DMS 273 (cell line): ENCODE measurements around the gene FGF14.

Source experiments
- DNase-seq: peaks from one replicate; lab custom pipeline; 2025; ENCODE audit not compliant: unreplicated experiment; lab: John Stamatoyannopoulos, UW

Gene FGF14

DNA sequence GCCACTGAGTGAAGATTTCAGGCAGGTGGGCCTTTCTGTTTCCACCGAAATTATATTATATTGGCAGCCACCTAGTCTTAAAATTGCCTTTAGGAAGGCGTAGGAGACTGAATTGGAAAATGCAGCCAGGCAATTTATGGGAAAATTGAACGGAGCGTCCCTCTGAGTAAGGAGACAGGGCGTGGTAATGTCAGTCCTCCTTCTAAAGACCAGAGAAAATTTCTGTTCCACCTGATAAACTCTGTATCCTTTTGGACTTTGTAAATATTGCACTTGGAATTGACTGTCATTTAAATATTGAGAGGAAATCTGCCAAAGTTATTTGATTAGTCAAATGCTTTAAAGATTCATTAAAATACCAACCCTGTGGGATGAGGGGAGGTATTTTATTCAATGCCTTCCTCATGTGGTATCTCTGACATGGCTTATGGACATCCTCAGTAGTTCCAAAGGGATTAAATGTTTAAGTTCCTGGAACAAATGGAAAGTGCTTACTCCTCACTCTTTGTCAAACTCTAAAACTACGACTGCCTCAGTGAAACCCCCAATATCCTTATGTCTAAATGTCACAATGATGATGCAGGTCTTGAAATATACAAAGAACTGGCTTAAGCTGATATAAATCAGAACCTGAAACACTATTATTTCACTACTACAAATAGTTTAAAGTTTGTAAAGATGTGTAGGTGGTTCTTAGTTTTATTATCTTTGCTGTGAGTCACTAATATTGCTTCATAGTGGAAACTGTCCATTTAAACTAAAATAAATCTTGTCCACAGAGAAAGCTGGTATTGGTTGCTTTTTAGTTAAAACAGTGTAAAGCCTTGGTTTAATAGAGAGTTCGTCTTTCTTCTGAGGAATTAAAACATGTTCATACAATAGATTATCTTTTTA is 203.2 kb downstream of the FGF14 start:
- no peak for DNase-seq

DNA sequence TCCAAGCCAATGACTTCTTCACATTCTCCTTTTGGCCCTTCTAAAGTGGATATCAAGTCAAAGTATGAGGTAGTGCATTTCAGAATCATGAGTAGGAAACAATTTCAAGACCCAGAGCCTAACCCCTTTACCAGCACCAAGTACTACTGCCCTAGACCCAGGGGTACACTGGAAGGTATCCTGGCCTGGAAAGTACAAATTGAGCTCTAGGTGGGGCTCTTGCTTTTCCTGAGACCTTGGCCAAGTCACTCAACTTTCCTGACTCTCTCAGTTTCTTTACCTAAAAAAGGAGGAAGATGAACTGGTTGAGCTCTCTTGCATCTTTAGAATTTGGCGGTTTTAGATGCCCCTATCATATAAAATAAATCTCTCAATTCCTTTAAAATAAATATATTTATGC is 204.7 kb downstream of the FGF14 start:
- peak; percentile 21 for DNase-seq

DNA sequence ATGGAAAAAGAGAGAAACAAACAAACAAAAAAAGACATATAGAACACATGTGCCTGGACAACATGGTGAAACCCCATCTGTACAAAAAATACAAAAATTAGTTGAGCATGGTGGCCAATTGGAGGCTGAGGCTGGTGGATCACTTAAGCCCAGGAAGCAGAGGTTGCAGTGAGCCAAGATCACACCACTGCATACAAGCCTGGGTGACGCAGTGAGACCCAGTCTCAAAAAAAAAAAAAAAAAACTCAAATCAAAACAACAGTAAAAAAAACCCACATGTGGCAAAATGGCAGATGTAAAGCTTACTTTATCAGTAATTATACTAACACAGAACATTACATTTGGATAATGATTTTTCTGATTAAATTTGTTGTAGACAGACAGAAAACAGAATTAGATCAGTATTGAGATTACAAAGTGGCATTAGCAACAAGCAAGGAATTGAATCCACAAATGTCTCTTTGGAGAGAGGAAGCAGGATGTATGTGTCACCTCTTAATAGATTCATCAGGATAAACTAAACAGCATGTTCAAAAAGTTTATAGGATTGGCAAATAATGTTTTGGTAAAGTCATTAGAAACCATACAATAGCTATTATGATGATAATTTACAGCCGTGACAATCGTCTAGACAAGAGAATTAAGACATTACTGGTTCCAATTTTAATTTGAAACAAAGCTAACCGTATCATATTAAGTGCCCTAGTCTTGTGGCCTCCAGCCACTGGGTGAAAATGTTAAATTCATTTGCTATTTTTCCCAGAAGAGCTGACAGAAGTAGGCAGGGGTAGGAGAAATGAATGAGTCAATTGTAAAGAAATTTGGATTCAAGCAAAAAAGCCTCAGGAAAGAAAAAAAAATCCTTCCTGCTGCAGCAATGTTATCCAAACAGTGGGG is 206.0 kb downstream of the FGF14 start:
- no peak for DNase-seq

DNA sequence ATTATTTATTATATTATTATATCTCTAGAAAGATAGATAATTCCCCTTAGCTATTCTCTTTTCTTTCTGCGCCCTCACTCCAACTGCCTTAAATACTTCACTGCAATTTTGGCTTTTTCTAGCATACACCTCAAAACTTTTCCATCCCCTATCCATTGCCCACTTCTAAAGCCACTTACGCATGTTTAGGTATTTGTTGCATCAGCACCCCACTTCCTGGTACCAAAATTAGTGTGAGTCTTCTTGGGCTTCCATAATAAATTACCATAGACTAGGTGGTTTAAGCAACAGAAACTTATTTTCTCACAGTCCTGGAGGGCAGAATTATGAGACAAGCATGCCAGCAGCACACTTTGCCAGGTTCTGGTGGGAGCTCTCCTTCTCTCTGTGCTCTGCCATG is 209.0 kb downstream of the FGF14 start:
- no peak for DNase-seq

DNA sequence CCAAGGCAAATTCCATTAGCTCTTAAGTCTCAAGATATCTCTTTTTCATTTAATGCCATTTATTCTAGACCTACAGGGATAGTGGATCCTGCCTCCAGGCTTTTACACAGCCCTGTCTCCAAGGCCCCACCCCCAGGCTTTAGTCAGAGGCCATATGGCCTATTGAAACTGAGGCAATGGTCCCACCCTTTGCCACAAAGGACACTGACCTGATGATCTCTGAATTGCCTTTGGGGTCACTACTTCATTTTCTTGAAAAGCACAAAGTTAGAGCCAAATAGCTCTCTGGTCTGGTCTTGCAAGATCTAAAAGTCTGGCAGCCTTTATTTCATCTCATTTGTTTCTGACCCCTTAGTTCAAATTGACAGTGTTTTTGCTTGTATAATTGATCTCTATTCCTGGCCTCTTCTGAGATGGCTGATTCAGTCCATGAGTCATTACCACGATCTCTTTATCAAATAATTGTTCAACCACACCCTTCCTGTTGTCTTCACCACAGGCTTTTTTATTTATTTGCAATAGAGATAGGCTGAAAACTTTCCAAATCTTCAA is 209.8 kb downstream of the FGF14 start:
- DNase-seq = no peak

DNA sequence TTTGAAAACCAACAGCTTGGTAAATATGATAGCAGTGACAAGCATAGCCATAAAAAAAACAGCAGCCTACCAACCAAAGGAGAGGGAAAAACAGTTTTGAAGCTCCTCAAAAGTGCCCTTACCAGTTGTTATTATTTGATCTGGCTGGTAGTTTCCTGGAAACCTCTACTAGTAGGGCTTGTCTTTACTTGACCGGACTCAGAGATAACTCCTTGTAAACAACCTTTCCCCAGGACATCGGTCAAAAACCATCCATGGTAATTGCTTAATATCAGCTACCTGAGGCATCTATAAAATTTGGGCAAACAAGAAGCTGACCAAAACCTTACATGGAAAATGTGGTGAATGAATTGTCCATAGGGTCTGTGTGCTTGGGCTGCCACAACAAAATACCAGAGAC is 210.9 kb downstream of the FGF14 start:
- DNase-seq = no peak

DNA sequence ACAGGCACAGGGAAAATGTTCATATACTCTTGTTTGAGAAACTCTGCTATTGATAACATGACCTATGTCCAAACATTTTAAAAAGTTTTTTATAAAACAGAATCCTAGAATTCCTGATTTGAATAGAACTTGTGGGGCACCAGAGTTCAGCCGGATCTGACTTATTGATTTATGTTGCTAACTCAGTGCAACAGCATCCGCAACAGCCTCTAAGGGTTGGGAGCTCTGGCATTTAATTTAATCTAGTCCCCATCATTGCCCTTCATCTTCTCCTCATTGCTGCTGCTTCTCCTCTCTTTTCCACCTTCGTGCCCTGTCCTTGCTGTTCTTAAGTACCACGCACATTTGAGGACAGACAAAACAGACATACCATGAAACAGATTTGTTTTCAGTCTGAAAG is 214.5 kb downstream of the FGF14 start:
- no peak for DNase-seq

DNA sequence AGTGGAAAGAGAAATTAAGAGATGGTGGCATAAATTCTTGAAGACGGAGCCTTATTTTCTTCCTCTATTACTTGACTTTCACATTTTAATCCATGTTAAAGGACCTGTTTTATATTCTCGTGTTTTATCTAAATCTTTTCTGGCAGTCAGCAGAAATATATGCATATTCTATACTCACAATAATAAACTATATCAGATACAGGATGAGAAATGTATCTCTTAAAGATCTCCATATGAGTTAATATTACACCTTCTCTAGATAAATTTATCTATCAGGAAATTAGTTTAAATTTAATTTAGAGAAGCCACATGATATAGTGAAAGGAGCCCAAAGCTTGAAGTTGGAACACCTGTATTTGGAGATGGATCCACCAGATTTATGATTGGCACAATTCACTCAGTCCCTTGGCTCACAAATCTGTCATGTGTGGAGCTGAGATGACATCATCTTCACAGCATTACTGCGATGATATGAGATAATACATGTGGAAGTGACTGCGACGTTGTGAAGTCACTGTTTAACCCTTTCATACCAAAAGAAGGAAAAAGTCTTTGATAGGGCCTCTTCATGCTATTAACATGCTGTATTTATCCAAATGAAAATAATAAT is 216.4 kb downstream of the FGF14 start:
- DNase-seq = no peak

DNA sequence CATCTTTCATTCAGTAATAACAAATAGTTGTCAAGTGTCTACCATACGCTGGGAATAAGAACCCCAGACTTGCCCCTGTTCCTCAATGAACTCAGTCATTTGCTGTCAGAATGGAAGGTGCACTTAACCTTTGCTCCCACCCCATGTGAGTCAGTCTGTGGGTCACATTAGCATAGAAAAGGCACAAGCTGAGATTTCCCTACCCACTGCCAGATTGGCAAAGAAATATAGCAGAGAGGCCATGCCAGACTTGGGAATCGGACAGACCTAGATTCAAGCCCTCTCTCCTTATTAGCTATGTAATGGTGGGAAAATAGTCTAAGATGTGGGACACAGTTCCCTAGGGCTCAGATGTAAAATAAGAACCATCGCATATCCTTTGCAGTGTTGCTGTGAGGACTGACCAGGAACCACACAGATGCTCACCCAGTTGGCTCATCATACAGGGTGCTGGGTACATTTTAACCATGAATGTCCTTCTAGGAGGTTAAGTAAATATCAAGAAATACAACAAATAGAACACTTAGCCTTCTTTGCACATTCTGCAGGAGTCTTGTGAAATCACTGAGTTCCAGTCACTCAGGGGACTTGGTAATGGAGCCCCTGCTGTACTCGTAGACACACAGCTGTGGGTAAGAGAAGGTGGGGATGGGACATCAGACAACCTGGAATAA is 218.2 kb downstream of the FGF14 start:
- DNase-seq = no peak

DNA sequence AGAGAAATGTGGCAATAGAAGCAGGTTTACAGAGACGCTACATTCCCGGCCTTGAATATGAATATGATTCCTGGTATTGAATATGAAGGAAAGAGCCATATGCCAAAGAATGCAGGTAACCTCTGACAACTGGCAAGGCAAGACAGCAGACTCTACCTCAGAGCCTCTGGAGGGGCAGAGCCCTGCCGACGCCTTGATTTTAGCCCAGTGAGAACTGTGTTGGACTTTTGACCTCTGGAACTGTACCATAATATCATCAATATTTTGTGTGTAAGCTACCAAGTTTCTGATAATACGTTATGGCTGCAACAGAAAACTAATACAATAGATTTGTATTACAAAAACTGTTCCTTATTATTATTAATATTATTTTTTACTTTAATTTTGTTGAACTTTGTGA is 219.7 kb downstream of the FGF14 start:
- no peak for DNase-seq

DNA sequence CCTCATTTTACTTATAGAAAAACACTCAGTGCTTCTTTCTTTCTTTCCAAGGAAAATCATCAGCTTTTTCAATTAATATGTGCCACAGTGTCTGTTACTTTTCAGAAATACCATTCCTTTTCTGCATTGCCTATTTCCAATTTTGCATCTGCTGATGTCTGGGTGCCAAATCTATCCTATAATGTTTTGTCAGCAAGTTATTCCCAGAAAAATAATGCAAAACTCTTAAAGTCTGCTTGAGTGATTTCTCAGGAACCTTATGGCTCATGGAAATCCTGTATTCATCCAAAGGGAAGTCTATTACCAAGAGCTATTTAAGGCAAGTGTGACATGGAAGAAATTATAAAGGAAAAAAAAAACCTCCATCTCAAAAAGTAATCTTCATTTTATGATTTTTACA is 224.4 kb downstream of the FGF14 start:
- no peak for DNase-seq

DNA sequence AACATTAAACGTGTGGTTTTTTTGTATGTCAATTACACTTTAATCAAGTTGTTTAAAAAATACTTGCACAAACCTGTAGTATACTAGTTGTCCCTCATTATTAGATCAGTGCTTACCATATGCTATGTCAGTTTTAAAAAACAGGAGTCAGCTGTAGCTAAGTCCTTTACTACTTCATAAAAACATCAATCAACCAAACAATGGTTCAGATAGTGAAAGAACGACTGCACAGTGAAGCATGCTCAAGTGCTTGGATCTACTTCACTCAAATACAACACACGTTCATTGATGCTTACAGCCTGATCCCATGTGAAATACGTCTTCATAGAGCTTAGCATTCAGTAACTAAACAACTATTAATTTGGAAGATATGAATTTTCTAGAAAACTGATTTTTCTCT is 225.0 kb downstream of the FGF14 start:
- no peak for DNase-seq

DNA sequence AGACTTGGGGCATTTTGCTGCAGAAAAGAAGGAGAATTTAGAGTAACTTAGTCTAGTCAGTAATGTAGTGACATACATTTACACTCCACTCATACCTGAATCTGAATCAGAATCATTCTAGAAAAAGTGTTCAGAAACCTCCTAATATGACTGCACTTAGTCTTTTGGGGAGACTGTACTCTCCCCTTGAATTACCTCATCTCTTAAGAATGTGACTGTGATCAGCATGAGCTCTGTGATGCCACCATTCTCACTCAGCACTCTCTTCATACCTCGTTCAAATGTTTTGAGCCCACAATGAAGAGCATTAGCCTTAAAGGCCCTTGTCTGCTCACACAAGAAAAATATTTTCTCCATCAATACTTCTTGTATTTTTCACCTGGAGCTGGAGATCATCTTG is 229.4 kb downstream of the FGF14 start:
- DNase-seq = no peak

DNA sequence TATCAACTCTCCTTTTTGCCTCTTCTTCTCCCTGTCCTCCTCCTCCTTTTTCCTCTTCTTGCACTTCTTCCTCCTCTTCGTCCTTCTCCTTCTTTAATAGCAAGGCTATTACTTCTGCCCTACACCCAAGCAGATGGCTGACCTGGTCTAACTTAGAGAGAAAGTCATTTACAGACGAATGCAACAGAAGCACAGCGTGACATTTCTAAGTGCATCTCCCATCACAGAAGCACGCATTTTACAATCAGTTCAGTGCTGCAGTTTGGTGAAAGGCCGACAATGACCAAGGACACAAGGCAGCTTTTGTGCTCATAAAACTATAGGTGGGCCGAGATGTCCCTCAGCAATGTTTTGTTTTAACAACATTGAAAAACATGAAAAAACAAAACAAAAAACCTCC is 231.5 kb downstream of the FGF14 start:
- DNase-seq = no peak

DNA sequence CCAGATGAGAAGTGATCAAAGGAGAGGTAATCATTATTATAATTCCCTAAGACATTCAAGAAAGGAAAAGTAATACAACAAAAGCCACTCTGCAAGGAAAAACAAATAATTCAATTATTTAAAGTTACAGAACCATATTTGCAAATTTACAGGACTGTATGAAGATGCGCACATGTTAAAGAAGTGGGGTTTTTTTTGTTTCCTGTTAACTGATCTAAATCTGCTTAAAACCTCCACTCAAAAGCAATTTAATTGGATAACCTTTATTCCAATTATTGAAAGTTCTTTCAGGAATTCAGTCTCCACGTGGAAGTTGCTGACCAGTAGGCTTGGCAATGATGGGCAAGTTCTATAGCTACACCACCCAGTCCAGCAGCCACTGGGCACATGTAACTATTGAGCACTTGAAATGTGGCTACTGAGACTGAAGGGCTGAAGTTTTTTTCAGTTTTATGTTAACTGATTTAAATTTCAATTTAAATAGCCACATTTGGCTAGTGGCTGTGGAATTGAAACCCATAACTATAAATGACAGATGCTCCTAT is 232.3 kb downstream of the FGF14 start:
- no peak for DNase-seq

DNA sequence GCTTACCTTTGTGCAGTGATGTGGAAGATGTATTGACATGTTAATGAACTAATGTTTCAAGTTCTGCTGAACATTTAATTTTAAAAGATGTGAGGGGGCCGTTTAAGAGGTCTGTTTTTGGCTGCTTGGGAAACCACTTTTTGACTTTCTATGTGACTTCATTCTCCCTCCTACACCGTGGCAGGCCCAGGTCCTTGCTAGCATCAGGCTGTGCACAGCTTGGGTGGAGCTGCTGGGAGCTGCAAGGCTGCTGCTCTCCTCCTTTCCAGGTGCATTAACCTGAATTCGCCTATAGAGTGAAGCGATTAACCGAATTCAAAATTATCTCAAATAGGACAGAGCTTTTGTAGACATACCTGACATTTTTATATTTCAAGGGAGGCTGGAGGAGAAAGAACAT is 249.1 kb downstream of the FGF14 start:
- DNase-seq = no peak

DNA sequence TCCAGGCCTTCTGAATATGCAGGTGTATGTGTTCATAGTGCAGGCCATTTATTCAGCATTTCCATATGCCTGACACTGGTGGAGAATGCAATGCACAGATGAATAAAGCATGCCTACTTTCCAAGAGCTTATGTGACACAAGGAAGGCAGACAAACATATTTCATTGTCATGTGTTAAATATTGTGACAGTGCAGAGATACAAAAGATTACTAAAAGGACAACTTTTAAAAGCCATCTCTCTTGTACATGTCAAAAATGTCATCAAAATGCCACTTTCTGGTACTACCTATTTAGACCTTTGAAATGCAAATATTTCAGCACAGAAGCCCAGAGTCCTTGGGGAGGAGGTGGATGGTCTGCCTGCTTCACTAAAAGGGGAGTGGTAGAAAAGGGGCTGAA is 254.5 kb downstream of the FGF14 start:
- no peak for DNase-seq

DNA sequence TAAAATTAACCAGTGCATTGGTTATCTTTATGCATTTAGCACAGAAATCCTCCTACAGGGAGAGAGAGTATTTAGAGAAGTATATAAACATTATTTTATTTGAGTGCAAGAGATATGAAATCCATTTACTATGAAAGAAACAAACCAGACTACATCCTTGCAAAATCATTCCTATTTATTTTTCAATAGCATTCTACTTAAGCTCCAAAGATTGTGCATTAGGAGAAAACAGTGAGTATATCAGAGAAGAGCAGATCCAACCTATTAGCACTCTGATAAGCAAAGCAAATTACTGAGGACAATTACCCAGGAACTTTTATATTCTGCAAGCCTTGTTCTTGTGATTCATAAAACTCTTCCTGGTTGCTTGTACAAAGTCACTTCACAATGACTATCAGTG is 256.1 kb downstream of the FGF14 start:
- DNase-seq = no peak

DNA sequence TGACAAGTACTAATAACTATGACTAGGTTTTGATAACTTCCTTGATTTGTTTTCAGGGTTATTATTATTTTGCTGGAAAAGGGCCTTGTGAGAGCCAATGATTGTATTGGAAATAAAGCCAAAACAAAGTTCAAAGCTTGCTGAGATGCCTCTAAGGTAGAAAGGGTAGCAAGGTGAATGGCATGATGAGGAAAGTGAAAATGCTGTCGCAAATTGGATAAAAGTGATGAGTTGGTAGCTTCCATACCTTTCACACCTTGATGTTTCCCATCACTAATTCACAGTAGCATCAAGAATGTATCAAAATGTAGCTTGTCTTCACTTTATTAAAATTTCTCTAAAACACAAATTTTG is 259.4 kb downstream of the FGF14 start:
- DNase-seq = no peak

DNA sequence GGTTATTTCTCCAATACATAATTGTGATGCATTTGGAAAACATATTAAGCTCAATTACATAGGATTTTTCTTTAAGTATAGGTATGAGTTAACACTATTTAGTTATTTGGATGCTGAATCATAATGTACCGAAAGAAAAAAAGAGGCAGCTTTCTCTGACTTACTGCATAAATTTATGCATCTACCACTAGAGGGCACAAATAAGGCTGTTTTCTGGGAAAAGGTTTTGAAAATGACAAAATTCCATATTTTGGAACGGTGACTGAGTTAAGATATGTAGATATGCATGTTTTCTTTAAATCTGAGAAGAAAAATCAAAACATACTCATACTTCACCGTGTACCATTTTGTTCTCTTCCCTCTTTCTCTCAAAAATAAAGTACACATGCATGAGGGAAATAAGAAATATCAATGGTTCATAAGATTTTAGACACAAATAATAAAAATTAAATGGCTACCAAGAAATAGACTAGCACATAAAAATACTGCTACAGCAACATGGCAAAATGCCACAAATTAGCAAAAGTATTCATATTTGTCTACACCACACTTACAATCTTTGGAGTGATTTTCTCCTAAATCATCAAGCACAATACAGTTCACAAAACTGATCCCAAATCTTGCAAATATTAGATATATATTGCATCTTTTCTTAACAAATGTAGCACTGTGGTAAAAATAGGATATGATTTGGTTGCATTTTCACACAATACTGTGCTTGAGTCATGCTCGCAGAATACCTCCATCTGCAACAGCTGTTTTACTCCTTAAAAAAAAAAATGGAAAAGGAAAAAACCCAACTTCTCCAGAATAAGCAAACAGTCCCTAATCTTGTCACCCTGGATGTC is 260.0 kb downstream of the FGF14 start:
- DNase-seq = peak; percentile 6
